ENCODE measurements around the gene ZNF85. TPM values are rescaled to one million over a fixed set of nuclear protein-coding genes. Genes with fewer than 3 reads are reported as not detected.
"Not testable (repeated sequence)": the region's sequence is repeated elsewhere in the genome, so short reads cannot be mapped to it uniquely, and the experiment has no call there.

Gene ZNF85
- polyA plus RNA-seq (ENCODE audit: insufficient read length in 3 of 3): 10 to 100 TPM; 18.8 to 26.5 (median 19.7) TPM

DNA sequence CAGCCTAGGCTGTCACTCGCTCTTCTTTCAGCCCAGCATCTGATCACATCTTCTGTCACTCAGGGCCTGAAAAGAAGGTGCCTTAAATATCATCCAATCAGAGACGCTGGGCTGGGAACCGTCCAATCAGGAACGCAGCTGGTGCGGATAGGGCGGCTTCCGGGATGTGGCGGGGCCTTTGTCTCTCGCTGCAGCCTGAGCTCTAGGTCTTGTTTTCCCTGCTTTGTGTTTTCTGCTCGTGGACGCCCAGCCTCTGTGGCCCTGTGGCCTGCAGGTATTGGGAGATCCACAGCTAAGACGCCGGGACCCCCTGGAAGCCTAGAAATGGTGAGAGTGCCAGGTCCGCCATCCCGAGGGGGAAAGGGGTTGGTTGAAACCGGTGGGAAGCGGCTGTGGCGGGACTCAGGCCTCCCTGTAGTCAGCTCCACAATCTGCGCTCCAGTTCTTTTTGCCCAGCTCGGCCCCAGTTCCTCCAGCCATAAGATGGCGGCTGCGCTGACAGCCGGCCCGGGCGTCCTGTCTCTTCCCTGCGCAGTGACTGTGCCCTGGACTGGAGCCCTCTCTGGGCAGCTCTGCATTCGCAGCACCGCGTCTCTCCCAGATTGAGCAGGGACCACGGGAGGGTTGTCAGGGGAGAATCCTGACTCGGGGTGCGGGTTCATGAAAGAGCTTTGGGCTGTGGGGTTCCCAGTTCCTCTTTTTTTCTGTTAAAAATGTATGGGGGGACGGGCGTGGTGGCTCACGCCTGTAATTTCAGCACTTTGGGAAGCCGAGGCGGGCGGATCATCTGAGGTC, at the start of gene ZNF85:
TSS of gene ZNF85 (plus strand) at position 175 of the 795 bp plus-strand sequence. CDS start at position 325, 150 bp downstream.
- DNase-seq (ENCODE audit: low read depth in 3 of 3, low spot score in 2 of 3): peak; percentile 77 to 86 (median 81)

DNA sequence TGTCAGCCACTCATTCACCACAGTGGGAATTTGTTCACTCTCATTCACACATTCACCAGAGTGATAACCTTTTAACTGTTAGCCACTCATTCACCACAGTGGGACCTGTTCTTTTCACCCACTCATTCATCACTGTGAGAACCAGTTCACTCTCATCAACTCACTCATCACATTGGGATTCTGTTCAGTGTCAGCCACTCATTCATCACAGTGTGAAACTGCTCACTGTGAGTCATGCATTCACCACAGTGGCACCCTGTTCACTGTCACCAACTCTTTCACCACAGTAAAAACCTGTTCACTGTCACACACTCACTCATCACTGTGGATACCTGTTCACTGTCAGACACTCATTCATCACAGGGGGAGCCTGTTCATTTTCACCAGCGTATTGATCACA, 43.5 kb upstream of the ZNF85 start:
- DNase-seq (ENCODE audit: low read depth in 3 of 3, low spot score in 2 of 3): no peak

DNA sequence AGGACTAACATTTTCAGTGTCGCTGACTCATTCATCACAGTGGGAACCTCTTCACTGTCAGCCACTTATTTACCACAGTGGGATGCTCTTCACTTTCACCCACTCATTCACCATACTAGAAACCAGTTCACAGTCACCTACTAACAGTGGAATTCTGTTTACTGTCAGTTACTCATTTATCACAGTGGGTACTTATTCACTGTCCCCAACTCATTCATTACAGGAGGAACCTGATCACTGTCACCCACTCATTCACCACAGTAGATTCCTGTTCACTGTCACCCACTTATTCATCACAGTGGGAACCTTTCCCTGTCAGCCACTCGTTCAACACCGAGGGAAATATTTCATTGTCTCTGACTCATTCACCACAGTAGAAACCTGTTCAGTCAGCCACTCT, 10.1 kb upstream of the ZNF85 start:
- DNase-seq (ENCODE audit: low read depth in 3 of 3, low spot score in 2 of 3): no peak

DNA sequence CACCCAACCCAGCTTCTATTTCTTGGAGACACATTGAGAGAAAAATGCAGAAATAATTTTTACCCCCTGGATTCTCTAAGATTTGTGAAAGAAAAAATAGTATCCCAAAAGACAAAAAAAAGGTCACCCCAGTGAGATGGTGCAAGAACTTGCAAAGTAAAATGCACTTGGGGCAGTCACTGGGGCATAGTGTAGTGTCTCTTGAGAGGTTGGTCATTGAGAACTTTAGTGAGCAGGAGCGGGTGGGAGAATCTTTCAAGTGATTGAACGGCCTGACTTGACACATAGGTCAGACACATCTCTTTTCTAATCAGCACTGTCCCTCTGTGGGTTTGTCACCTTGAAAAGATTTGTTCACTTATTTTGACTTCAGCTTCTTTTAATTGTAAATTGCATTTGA, 2.4 kb downstream of the ZNF85 start:
- no peak for DNase-seq (ENCODE audit: low read depth in 3 of 3, low spot score in 2 of 3)

DNA sequence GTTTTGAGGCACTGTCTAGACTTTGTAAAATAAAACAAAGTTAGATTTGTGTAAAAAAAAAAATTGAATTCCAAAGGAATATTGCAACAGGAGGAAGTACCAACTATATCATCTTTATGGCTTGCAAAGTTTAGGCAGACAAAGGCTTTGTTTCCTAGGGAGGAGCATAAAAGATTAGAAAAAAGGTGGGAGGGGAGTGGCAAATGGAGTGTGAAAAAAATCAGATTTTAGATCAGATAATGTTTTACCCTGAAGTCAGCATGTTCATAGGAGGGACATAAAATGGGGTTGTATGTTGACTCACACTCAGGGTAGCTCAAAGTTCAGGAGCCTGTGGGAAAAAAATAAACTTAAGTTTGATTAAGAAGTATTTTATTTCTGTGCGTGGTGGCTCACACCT, 3.7 kb downstream of the ZNF85 start:
- no peak for DNase-seq (ENCODE audit: low read depth in 3 of 3, low spot score in 2 of 3)

DNA sequence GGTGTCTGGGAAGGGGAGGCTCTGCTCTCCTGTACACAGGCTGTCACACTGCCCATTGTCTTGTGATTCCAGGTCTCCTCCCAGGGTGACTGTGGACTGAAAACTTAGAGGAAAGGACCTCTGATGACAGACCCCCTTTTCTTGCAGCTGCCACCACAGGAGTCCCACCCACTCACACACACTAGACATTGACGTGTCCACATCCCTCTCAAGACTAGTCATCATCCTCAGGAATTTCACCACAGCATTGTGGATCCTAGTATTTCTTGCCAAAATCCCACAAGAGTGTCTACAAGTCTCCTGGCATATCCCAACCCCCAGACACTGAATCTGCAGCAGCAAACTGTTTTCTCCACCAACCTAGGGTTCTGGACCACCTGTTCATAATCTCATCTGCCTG, 5.3 kb downstream of the ZNF85 start:
- no peak for DNase-seq (ENCODE audit: low read depth in 3 of 3, low spot score in 2 of 3)

DNA sequence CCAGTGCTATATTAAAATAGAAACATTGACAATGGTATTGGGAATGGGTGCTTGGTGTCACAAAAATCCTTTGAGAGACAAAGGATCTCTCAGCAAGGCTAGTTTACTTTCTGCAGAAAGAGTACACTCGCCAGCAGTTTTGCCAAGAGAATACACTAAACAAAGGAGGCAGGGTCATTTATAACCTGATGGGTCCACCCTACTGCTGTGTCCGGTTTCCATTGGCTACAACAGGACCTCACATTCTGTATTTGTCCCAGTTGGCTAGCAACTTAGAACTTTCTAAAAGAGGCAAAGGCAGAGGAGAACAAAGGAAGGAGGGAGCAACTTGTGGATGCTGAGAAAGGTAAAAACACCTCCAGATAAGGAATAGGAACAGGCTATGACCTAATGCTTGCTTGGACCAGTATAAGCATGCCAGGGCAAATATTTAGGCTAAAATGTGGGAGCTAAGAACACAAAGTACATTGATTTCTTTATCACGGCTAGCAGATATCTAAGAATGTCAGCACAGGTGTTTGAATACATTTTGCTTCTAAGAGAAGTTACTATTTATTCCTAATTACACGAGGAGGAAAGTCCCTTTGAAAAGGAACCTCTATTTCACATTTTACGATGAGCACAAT, 13.4 kb downstream of the ZNF85 start:
- DNase-seq (ENCODE audit: low read depth in 3 of 3, low spot score in 2 of 3): not testable (repeated sequence)

DNA sequence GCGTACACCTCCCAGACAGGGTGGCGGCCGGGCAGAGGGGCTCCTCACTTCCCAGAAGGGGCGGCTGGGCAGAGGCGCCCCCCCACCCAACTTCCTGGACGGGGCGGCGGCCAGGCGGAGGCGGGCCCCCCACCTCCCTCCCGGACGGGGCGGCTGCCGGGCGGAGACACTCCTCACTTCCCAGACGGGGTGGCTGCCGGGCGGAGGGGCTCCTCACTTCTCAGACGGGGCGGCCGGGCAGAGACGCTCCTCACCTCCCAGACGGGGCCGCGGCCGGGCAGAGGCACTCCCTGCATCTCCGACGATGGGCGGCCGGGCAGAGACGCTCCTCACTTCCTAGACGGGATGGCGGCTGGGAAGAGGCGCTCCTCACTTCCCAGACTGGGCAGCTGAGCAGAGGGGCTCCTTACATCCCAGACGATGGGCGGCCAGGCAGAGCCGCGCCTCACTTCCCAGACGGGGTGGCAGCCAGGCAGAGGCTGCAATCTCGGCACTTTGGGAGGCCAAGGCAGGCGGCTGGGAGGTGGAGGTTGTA, 29.6 kb downstream of the ZNF85 start:
- not testable (repeated sequence) for DNase-seq (ENCODE audit: low read depth in 3 of 3, low spot score in 2 of 3)

DNA sequence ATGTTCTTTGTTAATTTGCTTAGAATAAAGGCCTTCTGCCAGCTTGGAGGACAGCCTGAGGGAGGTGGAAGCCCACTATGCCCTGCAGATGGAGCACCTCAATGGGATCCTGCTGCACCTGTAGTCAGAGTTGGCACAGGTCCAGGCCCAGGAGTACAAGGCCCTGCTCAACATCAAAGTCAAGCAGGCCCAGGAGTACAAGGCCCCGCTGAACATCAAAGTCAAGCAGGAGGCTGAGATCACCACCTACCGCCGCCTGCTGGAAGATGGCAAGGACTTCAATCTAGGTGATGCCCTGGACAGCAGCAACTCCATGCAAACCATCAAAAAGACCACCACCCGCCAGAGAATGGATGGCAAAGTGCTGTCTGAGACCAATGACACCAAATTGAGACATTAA, 41.7 kb downstream of the ZNF85 start:
- DNase-seq (ENCODE audit: low read depth in 3 of 3, low spot score in 2 of 3): no peak

DNA sequence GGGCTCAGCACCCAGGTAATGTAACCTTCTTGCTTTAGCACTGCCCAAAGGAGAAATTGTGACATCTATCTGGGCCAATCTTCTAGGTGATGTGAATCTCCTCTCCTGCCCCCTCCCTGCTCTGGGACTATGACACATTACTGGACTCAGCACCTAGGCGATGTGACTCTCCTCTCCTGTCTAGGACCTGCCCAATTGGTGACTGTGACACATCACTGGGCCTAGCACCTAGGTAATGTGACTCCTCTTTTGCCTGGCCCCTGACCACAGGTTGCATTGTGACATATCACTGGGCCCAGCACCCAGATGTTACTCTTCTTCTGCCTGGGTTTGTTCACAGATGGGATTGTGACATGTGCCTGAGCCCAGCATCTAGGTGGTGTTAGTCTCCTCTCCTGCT, 45.0 kb downstream of the ZNF85 start:
- no peak for DNase-seq (ENCODE audit: low read depth in 3 of 3, low spot score in 2 of 3)

DNA sequence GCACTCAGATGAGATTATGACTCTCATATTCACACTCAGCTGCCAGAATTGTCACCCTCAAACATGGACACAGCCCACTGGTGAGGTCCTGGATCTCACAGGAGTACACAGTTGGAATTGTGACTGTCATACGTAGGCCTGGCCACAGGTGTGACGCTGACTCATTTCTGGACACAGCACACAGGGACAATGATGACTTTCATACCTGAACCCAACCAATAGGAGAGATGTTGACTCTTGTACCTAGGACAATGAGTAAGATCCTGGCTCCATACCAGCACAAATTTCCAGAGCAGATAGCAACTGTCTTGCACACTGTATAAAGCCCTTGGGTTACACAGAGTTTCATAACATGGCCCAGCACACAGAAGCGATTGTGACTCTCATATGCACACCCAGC, 46.4 kb downstream of the ZNF85 start:
- no peak for DNase-seq (ENCODE audit: low read depth in 3 of 3, low spot score in 2 of 3)

DNA sequence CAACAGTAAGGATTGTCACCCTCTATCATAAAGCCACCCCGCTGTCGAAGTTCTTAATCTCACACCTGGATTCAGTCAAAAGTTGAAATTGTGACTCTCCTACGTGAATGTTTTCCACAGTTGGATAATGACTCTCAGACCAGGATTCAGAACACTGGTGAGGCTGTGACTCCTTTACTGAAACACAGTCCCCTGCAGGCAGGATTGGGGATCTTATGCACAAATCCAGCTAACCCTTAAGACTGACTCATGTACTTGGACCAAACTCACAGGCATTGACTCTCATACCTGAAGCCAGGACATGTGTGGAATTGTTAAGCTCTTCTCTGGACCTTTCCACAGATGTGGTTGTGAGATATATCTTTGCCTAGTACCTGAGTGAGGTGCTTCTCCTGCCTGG, 46.8 kb downstream of the ZNF85 start:
- DNase-seq (ENCODE audit: low read depth in 3 of 3, low spot score in 2 of 3): no peak

DNA sequence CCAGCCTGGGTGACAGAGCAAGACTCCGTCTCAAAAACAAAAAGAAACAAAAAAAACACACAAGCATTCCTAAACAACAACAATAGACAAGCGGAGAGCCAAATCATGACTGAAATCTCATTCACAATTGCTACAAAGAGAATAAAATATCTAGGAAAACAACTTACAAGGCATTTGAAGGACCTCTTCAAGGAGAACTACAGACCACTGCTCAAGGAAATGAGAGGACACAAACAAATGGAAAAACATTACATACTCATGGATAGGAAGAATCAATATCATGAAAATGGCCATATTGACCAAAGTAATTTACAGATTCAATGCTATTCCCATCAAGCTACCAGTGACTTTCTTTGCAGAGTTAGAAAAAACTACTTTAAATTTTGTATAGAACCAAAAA, 69.7 kb downstream of the ZNF85 start:
- DNase-seq (ENCODE audit: low read depth in 3 of 3, low spot score in 2 of 3): not testable (repeated sequence)

DNA sequence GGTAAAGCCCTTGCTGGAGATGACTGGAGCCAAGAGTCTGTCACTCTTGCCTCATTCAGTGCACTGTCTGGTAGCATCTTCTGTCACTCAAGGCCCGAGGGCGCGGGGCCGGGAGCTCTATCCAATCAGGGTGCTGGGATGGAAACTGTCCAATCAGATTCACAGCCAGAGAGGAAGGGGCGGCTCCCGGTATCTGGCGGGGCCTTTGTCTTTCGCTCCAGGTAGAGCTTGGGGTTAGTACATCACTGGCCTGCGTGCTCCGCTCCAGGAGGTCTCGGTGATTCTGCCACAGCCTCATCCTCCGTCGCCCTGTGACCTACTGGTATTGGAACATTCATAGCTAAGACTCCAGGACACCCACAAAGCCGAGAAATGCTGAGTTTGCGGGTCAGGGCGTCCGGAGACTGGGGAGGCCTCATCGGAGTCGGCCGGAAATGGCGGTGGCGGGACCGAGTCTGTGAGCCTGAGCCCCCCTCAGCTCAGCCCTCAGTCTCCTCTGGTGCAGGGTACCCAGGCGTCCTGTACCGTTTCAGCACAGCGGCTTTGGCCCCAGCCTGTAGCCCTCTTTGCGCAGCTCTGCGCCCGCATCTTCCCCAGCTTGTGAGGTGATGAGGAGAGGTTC, 76.8 kb downstream of the ZNF85 start:
- peak; percentile 80 to 91 (median 85) for DNase-seq (ENCODE audit: low read depth in 3 of 3, low spot score in 2 of 3)

Other genes starting within 250 kb of the ZNF85 start
- 1 to 10 TPM; 4.0 to 5.6 (median 4.7) TPM for gene ZNF66, start 146.9 kb upstream of the ZNF85 start, polyA plus RNA-seq (ENCODE audit: insufficient read length in 3 of 3)
- 10 to 100 TPM; 10.6 to 12.2 (median 12.0) TPM for gene ZNF430, start 97.4 kb downstream of the ZNF85 start, polyA plus RNA-seq (ENCODE audit: insufficient read length in 3 of 3)
- gene ZNF714, start 159.0 kb downstream of the ZNF85 start, polyA plus RNA-seq (ENCODE audit: insufficient read length in 3 of 3): 10 to 100 TPM; 11.3 to 20.7 (median 15.0) TPM
- 10 to 100 TPM; 16.3 to 20.5 (median 20.1) TPM for gene ZNF431, start 218.8 kb downstream of the ZNF85 start, polyA plus RNA-seq (ENCODE audit: insufficient read length in 3 of 3)

Measured in right renal cortex interstitium (tissue), 3 donors.